AG08395 (cell line): ENCODE measurements around the gene PSMA2.
A peak's percentile ranks its signal among the peaks of the same experiment; 100 is the strongest.
"Not testable (repeated sequence)": the region's sequence is repeated elsewhere in the genome, so short reads cannot be mapped to it uniquely, and the experiment has no call there.

ENCODE experiments used
- DNase-seq: peaks from one replicate; pipeline ENCODE4 v3.0.0; 2012; ENCODE audit warnings: mixed read lengths, low spot score

Gene PSMA2

GRCh38 chr7:42907316-42907715 lies 24.7 kb downstream of the PSMA2 start:
- DNase-seq = no peak

GRCh38 chr7:42906181-42906580 lies 25.8 kb downstream of the PSMA2 start:
- no peak for DNase-seq

- no peak for DNase-seq
Observed at GRCh38 chr7:42902331-42902730, 29.6 kb downstream of the PSMA2 start.

GRCh38 chr7:42900842-42901241 lies 31.1 kb downstream of the PSMA2 start:
- no peak for DNase-seq

- no peak for DNase-seq
Observed at GRCh38 chr7:42893346-42894240, 38.4 kb downstream of the PSMA2 start.

GRCh38 chr7:42886893-42887505 lies 45.0 kb downstream of the PSMA2 start:
- DNase-seq = no peak

- peak; percentile 17 for DNase-seq
Observed at GRCh38 chr7:42886129-42886528, 45.8 kb downstream of the PSMA2 start.

GRCh38 chr7:42885183-42885582 lies 46.8 kb downstream of the PSMA2 start:
- not testable (repeated sequence) for DNase-seq

- DNase-seq = no peak
Observed at GRCh38 chr7:42883950-42884349, 48.0 kb downstream of the PSMA2 start.

- no peak for DNase-seq
Observed at GRCh38 chr7:42880392-42880791, 51.6 kb downstream of the PSMA2 start.

- no peak for DNase-seq
Observed at GRCh38 chr7:42878303-42878702, 53.7 kb downstream of the PSMA2 start.

GRCh38 chr7:42877862-42878261 lies 54.1 kb downstream of the PSMA2 start:
- DNase-seq = no peak

- peak; percentile 79 for DNase-seq
Observed at GRCh38 chr7:42876182-42877068, 55.5 kb downstream of the PSMA2 start.

- DNase-seq = peak; percentile 21
Observed at GRCh38 chr7:42869131-42870020, 62.6 kb downstream of the PSMA2 start.

- no peak for DNase-seq
Observed at GRCh38 chr7:42868480-42868879, 63.5 kb downstream of the PSMA2 start.
